ENCODE results near the gene TF.

TF gene

DNA sequence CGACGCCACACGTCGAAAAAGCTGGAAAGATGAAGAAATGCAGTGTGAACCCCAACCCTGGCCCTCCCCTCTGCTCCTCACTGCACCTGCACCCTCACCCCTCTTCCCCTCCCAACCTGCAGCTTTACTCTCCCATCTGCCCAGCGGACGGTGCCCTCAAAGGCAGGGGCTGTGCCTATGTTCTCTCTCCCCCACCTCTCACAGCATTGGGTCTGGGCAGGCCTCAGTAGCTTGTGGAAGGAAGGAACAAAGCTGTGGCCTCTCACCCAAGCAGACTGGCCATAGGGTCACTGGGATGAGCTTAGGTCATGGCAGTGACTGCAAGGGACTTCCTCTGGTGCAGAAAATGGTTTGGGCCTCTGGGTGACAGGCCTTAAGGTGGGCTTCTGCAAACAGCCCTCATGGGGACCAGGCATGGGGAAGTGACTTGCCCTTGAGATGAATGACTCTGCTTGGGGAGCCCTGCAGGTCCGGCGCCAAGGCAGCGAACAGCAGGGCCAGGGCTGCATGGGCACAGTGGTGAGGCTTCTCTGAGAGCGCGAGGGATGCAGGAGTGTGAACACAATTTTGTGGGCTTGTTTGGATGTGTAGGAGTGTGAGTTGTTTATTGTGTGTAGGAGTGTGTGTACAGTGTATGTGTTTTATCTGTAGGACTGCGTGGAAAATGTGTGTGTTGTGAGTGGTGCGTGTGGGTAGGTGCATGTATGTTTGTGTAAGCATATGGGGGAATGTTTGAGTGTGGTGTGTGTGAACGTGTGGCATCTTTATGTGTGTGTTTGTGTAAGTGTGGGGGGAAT is 88.6 kb downstream of the TF start:
- no peak for DNase-seq (ENCODE audit: low read depth in 1 of 2, low spot score in 1 of 2)

DNA sequence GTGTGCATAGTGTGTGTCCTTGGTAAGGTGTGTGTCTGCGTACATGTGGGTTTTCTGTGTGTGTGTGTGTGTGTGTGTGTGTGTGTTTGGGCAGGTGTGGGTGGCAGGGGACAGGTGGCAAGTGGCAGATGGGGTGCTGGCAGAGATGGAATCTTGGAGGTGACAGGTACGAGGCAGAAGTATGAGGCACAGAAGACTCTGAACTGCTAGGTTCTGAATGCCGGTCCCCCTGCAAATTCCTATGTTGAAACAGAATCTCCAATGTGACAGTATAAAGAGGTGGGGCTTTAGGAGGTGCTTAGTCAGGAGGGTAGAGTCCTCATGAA is 89.2 kb downstream of the TF start:
- DNase-seq (ENCODE audit: low read depth in 1 of 2, low spot score in 1 of 2), result no peak

DNA sequence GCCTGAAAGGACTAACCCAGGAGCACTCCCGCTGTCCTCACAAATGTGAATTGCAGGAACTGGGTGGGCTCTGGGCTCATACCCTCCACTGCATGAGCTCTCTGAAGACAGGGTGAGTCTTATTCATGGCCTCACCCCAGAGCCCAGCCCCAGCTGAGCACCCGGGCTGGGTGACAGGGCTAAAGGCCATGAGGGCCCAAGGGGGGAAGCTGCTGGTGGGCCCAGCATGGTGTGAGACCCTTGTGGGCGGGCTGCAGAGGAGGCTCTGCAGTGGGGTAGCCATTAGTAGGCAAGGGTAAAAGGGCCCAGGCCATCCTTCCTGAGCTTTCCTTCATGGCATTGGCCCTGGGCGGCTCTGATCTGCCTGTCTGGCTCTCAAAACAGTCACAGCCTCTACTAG is 89.8 kb downstream of the TF start:
- no peak for DNase-seq (ENCODE audit: low read depth in 1 of 2, low spot score in 1 of 2)

DNA sequence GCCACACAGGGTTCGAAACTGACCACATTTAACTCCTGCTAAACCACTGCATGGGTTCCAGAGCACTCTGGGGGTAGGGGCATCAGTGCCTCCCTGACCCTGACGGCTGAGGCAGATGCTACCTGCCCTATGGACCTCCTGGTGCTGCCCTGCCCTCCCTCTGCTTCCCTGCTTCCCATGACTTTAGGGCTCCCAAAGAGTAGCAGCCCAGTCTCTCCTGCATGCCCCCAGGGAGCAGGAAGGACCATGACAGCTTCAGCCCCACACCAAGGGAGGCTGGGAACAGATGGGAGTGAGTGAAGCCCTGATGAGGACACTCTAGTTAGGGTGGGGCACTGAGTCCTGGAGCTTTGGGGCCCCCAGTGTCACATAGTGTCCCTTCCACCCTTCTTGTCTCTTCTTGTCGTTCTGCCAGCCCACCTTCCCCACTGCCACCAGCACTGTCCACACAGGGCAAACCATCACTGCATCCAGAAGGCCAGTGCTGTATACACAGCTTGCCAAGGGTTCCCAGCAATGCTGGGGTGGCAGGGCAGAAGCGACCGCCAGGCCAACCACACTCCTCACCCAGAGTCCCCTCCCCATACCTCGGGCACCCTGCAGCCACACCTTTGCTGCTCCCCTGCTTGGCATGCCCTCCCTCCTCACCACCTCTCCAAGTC is 90.4 kb downstream of the TF start:
- DNase-seq (ENCODE audit: low read depth in 1 of 2, low spot score in 1 of 2), result no peak

DNA sequence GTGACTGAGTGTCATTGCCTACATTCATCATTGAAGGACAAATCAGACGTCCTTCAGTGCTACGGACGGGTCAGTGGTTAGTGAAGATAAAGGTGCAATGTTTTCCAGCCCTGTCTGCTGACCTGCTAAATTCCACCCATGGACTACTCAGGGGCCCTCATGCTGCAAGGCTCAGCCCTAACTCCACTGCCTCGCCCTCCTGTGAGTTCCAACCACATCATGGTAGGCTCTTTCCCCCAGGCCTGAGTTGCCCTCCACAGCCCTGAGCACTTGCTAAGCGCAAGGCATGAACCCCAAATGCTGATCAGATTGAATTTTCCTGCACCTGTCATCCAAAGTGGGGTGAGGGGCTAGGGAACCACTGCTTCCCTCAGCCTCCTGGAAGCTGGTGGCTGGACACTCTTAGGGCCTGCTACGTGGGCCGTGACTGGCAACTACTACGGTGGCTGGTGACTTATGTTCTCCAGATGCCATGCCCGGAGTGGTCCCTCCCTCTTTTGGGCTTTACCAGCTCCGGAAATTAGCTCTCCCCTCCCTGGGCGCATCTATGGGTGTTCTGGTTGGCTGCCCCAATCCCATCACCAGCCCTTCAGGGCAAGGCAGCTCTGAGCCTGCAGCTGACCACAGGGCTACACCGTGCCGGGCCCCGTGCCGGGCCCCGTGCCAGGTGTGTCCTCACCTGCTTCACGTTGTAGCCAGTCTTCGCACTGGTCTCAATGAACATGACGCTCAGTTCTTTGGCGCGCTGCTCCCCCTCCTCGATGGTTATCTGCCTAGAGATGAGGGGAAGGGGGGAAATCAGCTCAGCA is 91.5 kb downstream of the TF start:
- DNase-seq (ENCODE audit: low read depth in 1 of 2, low spot score in 1 of 2), result no peak

DNA sequence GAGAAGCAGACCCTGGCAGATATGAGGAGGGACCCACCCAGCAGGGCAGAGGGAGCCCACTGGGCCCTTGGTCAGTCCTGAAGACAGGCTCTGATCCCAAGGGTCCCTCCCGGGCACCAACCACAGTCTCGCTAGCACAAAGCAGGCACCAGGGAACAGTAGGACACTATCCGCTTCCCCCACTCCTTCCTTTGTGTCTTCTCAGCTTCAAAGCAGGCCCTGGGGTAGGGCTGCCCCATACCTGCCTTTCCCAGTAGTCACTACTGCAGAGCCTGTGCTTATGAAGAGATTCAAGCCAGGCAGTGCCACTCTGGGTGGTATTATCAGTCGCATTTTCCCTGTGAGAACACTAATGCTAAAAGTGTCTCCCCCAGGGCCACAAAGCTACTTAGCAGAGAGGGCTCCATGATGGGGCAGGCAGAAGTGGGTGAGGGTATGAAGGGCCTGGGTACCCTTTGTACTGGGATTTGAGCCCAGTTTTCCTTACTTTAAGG is 92.2 kb downstream of the TF start:
- DNase-seq (ENCODE audit: low read depth in 1 of 2, low spot score in 1 of 2), result no peak

DNA sequence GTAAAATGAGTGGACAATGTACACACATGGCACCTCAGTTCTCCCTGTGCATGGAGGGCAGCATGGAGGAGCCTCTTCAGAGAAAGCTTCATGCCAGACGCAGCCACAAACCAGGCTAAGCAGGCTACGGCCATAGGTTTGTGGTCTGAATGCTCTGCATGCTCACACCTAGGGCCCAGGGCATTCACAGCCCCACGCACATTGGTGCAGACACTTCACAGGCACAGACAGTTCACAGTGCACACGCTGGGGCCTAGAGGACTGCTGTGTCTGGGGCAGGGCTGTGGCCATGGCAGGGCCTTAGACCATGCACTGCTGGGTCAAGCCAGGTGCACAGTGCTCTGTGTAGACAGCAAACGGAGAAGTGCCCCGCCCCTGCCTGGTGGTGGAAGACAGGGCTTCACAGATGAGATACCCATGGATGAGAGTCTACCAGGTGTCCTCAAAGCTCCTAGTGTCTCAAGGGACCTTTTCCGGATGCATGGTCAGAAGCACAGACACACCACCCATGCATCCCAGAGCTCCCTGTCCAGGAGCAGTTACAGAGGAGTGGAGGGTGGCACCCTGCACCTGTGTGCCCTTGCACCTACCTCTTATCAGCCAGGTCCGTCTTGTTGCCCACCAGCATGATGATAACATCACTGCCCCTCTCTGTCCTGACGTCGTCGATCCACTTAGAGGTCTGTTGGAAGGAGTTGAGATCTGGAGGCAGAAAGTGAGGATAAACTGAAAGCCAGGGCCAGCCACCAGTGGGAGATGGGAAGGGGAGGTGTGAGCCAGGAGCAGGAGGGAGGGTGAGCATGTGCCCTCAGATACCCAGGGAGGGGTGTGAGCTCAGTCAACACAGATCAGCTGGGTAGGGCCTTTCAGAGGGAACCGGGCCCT is 93.0 kb downstream of the TF start:
- no peak for DNase-seq (ENCODE audit: low read depth in 1 of 2, low spot score in 1 of 2)

DNA sequence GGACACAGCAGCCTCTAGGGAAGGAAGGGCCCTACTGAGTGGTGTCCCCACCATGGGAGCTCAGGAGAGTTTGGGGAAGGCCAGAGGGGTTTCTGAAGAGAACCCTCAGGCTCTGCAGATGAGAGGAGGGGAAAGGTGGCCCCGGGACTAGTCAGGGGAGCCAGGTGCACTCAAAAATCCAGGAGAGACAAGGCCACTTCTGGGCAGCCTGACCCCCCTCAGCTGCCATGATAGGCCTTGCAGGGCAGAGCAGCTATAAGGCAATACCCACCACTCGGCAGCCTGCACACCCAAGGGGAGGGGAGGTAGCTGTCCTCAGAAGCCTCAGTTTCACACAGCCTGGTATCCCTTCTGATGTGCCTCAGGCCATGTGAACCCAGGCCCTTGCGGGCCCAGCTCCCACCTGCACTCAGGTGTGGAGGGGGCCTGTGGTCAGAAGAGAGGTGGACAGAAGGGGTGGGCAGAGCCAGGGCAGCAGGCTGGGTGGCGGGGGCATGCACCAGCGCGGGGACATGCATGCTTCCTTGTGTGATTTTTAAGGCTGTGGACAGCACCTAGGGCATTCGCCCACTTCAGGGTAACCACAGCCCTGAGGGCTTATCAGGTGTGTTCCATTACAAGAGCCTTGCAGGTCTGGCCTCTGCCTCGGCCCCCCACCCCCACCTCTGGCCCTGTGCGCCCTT is 94.0 kb downstream of the TF start:
- no peak for DNase-seq (ENCODE audit: low read depth in 1 of 2, low spot score in 1 of 2)

DNA sequence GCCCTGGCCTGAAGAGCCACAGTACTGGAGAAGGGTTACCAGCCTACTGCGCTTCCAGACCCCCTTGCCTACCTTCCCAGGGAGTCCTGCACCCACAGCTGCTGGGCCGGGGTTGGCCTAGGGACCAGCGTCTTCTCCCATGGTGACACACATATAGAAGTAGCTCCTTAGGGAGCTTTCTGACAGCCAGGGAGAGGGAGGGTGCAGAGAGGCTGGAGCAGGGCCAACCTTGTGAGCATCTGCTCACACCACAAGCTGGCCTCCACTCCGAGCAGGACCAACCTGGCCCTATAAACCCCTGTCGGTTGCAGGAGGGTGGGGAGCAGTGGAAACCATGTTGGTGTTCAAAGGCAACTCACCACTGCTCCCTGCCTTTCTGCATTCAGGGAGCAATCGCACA is 94.6 kb downstream of the TF start:
- no peak for DNase-seq (ENCODE audit: low read depth in 1 of 2, low spot score in 1 of 2)

DNA sequence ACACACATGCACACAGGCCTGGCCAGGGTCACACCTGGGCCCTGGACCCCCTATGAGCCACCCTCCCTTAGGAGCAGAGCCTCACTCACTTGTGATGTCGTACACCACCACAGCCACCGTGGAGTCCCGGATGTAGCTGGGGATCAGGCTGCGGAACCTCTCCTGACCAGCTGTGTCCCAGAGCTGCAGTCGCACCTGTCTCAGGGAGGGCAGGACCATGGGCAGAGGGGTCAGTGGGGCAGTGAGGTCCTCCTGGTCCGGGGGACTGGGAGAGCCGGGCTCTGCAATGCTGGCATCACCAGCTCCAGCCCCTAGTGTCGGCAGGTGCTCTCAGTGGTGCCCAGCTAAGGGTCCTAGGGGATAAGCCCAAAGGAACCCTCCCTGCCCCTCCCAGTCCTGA is 95.0 kb downstream of the TF start:
- DNase-seq (ENCODE audit: low read depth in 1 of 2, low spot score in 1 of 2), result no peak

DNA sequence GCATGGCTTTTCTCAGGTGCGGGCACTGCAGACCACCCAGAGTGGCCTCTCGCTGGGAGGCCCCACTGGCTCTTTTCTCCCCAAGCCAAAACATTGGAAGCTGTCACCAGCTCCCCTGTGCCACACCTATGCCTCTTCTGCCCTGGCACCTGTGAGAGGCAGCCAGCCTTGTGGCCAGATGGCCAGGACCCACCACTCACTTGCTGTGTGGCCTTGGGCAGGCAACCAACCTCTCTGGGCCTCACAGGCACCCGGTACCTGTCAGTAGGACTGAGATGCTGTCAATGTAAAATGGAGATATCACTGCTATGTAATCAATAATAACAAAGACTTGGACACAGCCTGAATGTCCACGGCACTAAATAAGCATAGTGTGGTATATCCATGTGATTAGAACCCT is 96.0 kb downstream of the TF start:
- no peak for DNase-seq (ENCODE audit: low read depth in 1 of 2, low spot score in 1 of 2)

DNA sequence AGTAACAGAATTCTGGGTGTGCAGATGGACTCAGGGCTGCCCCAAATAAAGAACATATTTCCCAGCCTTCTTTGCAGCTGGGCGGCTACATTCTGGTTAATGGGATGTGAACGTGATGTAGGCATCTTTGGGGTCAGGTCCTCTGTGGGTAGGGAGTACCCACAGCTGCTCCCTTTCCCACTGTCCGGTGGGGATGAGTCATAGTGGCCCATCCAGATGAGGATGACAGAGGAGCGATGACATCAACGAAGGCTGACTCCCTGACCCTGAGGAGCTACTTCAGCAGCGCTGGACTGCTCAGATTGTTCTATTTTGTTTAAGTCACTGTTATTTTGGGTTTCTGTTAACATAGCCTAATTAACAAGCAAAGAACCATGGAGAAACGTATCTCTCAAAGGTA is 97.4 kb downstream of the TF start:
- DNase-seq (ENCODE audit: low read depth in 1 of 2, low spot score in 1 of 2), result no peak

DNA sequence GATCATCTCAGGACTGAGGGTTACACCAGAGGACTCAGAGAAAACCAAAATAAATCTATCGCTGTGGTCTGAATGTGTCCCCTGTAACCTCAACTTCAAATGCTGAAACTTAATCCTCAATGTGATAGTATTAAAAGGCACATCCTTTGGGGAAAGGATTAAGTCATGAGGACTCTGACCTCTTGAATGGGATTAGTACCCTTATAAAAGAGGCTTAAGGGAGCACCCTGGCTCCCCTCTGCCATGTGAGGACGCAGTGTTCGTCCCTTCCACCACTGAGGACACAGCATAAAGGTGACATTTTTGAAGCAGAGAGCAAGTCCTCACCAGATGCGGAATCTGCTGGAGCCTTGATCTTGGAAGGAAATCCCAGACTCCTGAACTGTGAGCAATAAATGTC is 98.9 kb downstream of the TF start:
- no peak for DNase-seq (ENCODE audit: low read depth in 1 of 2, low spot score in 1 of 2)
